ENCODE data around the gene PTCHD4. TPM values are rescaled to one million over a fixed set of nuclear protein-coding genes. Genes with fewer than 3 reads are reported as not detected.
"Not testable (repeated sequence)": the region's sequence is repeated elsewhere in the genome, so short reads cannot be mapped to it uniquely, and the experiment has no call there.

The PTCHD4 gene
- total RNA-seq, 4 donors from 2014 or later = 1.2 to 2.6 (median 1.2) TPM; not detected in 1

DNA sequence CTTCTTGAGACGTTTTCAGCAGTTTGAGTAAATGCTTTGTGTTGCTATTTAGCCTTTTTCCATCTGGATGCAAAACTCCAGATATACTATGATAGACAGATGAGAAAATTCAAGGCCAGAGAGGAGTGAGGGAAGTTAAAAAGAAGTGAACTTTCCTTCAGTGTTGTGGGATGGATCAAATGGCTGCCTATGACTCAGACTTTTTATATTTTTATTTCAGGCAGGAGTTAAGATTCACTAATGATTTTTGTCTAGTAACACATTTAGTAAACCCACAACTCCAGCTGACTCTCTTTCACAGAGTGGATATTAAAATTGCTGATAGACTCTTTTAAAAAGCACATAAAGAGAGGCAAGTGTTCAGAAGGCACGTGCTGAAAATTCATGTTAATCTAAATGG is 23.2 kb upstream of the PTCHD4 start:
- Histone ChIP-seq H3K27ac (no peak overlapping the region), H3K9me3 (no peaks in the 10 kb centered on the region), H3K4me1 (no peaks in the 10 kb centered on the region), H3K4me3 (no peak overlapping the region), H3K27me3 (no peaks in the 10 kb centered on the region), H3K36me3 (no peaks in the 10 kb centered on the region)
- no peak for ATAC-seq
- WGBS, 2 donors (ENCODE audit: low coverage in 1 of 2) = 38% methylated on average over 2 of the region's 2 CpGs
- no peak for TF ChIP-seq POLR2AphosphoS5 (IDR thresholded peaks at IDR 0.05)
- TF ChIP-seq POLR2A (IDR thresholded peaks at IDR 0.05) = no peak
- TF ChIP-seq CTCF (IDR thresholded peaks at IDR 0.05) = no peak
- no peak for TF ChIP-seq EP300 (IDR thresholded peaks at IDR 0.05)

DNA sequence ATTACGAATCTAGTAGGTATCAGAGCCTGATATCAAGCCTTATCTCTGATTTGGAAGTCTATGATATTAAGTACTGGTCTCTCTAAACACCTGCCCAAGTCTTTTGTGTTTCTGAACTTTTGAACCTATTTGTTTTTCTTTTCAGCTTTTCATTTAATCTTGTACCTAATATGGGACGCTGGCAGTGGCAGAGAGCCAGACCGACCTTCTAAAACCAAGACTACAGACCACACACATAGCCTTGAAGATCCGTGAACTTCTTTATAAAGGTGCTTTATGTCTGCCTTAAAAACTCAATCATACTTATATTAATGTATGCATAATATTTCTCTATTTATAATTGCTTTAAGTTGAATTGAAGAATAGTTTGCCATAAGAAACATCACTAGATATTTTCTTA is 12.6 kb upstream of the PTCHD4 start:
- TF ChIP-seq POLR2A (IDR thresholded peaks at IDR 0.05) (no peak), POLR2AphosphoS5 (IDR thresholded peaks at IDR 0.05) (no peak), EP300 (IDR thresholded peaks at IDR 0.05) (no peak), CTCF (IDR thresholded peaks at IDR 0.05) (no peak)
- Histone ChIP-seq H3K4me1 (no peaks in the 10 kb centered on the region), H3K36me3 (no peaks in the 10 kb centered on the region), H3K9me3 (no peaks in the 10 kb centered on the region), H3K27ac (no peak overlapping the region), H3K27me3 (no peaks in the 10 kb centered on the region), H3K4me3 (no peak overlapping the region)
- no peak for ATAC-seq
- WGBS, 2 donors (ENCODE audit: low coverage in 1 of 2) = 38 to 54% methylated on average over 3 to 4 of the region's 4 CpGs

DNA sequence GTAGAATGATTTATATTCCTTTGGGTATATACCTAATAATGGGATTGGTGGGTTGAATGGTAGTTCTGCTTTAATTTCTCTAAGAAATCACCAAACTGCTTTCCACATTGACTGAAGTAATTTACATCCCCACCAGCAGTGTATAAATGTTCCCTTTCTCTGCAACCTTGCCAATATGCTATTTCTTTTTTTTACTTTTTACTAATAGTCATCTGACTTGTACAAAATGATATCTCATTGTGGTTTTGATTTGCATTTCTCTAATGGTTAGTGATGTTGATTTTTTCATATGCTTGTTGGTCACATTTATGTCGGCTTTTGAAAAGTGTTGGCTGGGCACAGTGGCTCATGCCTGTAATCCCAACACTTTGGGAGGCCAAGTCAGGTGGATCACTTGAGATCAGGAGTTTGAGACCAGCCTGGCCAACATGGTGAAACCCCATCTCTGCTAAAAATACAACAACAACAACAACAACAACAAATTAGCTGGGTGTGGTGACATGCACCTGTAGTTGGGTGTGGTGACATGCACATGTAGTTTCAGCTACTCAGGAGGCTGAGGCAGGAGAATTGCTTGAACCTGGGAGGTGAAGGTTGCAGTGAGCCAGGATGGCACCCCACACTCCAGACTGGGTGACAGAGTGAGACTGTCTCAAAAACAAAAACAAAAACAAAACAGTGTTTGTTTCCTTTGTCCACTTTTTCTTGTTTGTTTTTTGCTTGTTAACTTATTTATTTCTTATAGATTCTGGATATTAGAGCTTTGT is 11.2 kb upstream of the PTCHD4 start:
- H3K27me3 ChIP-seq, H3K4me3 ChIP-seq, H3K9me3 ChIP-seq, H3K36me3 ChIP-seq, ATAC-seq, H3K4me1 ChIP-seq, H3K27ac ChIP-seq: not testable (repeated sequence)
- 63 to 100% methylated on average over 1 of the region's 1 CpG for whole genome bisulfite sequencing, 2 donors (ENCODE audit: low coverage in 1 of 2)

DNA sequence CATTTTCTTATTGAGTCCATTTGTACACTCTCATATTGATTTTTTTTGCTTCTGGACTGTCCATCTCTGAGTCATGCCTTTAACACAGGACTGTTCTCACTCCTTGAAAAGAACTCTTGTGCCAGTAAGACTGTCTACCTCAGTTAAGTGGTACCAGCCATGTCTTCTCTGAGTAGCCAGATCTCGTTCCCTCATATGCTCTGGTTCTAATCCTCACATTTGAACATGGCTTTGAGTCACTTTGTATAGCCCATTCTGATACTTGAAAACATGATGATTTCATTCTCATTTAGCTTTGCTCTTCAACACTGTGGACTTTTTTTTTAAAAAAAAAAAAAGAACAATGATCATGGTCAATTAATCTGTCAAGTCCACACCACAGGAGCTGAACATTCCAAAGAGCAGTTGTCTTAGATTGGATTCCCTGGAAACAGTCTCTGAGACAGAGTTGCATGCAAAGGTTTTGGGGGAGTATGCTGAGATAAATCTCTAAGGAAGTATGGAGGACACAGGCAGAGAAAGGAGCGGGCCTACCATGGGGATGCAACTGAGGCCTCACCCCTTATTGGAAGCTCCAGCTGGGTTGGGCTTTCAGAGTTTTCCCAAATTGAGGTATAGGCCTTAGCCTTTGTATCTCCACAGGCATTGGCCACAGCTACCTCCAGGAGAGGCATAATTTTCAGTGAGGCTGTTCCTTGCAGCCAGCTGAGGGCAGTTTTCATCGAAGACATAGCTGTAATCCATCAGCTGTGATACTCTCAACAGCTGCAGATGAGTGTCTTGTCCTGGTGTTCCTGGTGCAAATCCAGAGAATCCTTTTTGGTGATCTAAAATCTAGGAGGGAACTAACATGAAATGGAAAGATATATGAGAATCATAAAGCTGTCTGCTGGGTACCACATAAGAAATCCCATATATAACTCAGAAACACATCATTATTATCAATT is 6.0 kb upstream of the PTCHD4 start:
- no peak for TF ChIP-seq POLR2A (IDR thresholded peaks at IDR 0.05)
- TF ChIP-seq POLR2AphosphoS5 (IDR thresholded peaks at IDR 0.05) = no peak
- no peak for TF ChIP-seq CTCF (IDR thresholded peaks at IDR 0.05)
- TF ChIP-seq EP300 (IDR thresholded peaks at IDR 0.05) = no peak

DNA sequence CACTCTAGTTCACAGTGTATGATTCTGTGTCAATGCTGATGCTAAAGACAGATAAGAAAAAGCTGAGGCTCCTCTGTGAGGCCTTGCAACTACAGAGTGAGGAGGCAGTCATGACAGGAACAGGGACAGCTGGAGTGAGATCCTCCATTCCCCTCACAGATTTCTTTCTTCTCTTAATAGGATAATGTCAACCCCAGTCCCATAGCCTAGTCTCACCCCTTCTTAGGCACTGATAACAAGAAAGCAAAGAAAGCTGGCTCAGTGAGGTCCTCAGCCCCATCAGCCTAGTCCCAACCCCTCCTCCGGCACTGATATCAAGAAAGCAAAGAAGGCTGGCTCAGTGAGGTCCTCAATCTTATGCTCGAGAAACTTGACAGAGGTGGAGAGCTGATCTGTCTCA is 2.1 kb upstream of the PTCHD4 start:
- Histone ChIP-seq H3K27me3 (no peaks in the 10 kb centered on the region), H3K4me3 (no peak overlapping the region), H3K9me3 (no peaks in the 10 kb centered on the region), H3K4me1 (no peaks in the 10 kb centered on the region), H3K27ac (no peak overlapping the region), H3K36me3 (no peaks in the 10 kb centered on the region)
- no peak for ATAC-seq
- 100% methylated on average over 1 of the region's 2 CpGs; no CpG with 5 or more reads in 1 of the 2 donors for WGBS, 2 donors (ENCODE audit: low coverage in 1 of 2)
- TF ChIP-seq POLR2AphosphoS5 (IDR thresholded peaks at IDR 0.05) = no peak
- TF ChIP-seq POLR2A (IDR thresholded peaks at IDR 0.05) = no peak
- TF ChIP-seq EP300 (IDR thresholded peaks at IDR 0.05) = no peak
- TF ChIP-seq CTCF (IDR thresholded peaks at IDR 0.05) = no peak

More for the DNA sequence above, 6.0 kb upstream of the PTCHD4 start:
- Histone ChIP-seq H3K9me3 (no peaks in the 10 kb centered on the region), H3K4me3 (no peak overlapping the region), H3K4me1 (no peaks in the 10 kb centered on the region), H3K27ac (no peak overlapping the region), H3K36me3 (no peaks in the 10 kb centered on the region), H3K27me3 (no peaks in the 10 kb centered on the region)
- ATAC-seq = no peak
- WGBS, 2 donors (ENCODE audit: low coverage in 1 of 2) = 88 to 92% methylated on average over 2 to 3 of the region's 3 CpGs
